Stimulated activated CD8-positive, alpha-beta memory T cell treated with anti-CD3 and anti-CD28 coated beads, Interleukin-12 subunit alpha, Interleukin-12 subunit beta, amount 100 ng/mL, for 1 hour (primary cell): Measurements from ENCODE around the gene NHLRC2.
"Not testable (repeated sequence)": the region's sequence is repeated elsewhere in the genome, so short reads cannot be mapped to it uniquely, and the experiment has no call there.

Source experiments
- DNase-seq: peaks from one replicate; pipeline ENCODE4 v3.0.0-alpha.2; 2020; ENCODE audit warnings: low read depth

The NHLRC2 gene

GRCh38 chr10:113941140-113941539, 86.7 kb downstream of the NHLRC2 start:
- DNase-seq = no peak

- not testable (repeated sequence) for DNase-seq
These were observed 88.7 kb downstream of the NHLRC2 start for GRCh38 chr10:113943196-113943595.

GRCh38 chr10:113945075-113945686, 90.7 kb downstream of the NHLRC2 start:
- DNase-seq = no peak

GRCh38 chr10:113945687-113946085, 91.2 kb downstream of the NHLRC2 start:
- DNase-seq = no peak

- no peak for DNase-seq
These were observed 93.0 kb downstream of the NHLRC2 start for GRCh38 chr10:113947184-113948041.

GRCh38 chr10:113948048-113948447, 93.6 kb downstream of the NHLRC2 start:
- DNase-seq = no peak

- DNase-seq = no peak
These were observed 95.8 kb downstream of the NHLRC2 start for GRCh38 chr10:113950268-113950667.

- DNase-seq = no peak
These were observed 99.2 kb downstream of the NHLRC2 start for GRCh38 chr10:113953505-113954272.

GRCh38 chr10:113954409-113954808, 99.9 kb downstream of the NHLRC2 start:
- no peak for DNase-seq

GRCh38 chr10:113957013-113957412, 102.6 kb downstream of the NHLRC2 start:
- no peak for DNase-seq

GRCh38 chr10:113958631-113959382, 104.3 kb downstream of the NHLRC2 start:
- DNase-seq = no peak

GRCh38 chr10:113959383-113959760, 104.9 kb downstream of the NHLRC2 start:
- DNase-seq = no peak

GRCh38 chr10:113960617-113961181, 106.2 kb downstream of the NHLRC2 start:
- no peak for DNase-seq

- DNase-seq = no peak
These were observed 106.9 kb downstream of the NHLRC2 start for GRCh38 chr10:113961182-113962031.

- no peak for DNase-seq
These were observed 110.6 kb downstream of the NHLRC2 start for GRCh38 chr10:113965077-113965476.

GRCh38 chr10:113965683-113966082, 111.2 kb downstream of the NHLRC2 start:
- no peak for DNase-seq
